H9 (cell line): ENCODE measurements around the gene PSMD10. TPM values are rescaled to one million over a fixed set of nuclear protein-coding genes. Genes with fewer than 3 reads are reported as not detected.

Experiments used
- DNase-seq: peaks from one replicate; pipeline ENCODE4 v3.0.0-alpha.2; 2017
- H2AFZ ChIP-seq: one replicate; pipeline ENCODE4 v1.6.1; 2013; ENCODE audit warnings: mild to moderate bottlenecking, low read length, control low read depth, moderate library complexity
- H2AK5ac ChIP-seq: 2 replicates; pipeline ENCODE4 v1.6.1; 2013; ENCODE audit warnings: low read length, control low read depth, mixed read lengths; ENCODE audit not compliant: insufficient read length
- H2BK120ac ChIP-seq: one replicate; pipeline ENCODE4 v1.6.1; 2013; ENCODE audit warnings: low read depth, mild to moderate bottlenecking, low read length, control low read depth, inconsistent platforms; ENCODE audit not compliant: poor library complexity, severe bottlenecking
- H2BK12ac ChIP-seq: 2 replicates; pipeline ENCODE4 v1.6.1; 2013; ENCODE audit warnings: low read length, control low read depth, mixed read lengths, low read depth; ENCODE audit not compliant: insufficient read length
- H2BK15ac ChIP-seq: 2 replicates; pipeline ENCODE4 v1.6.1; 2013; ENCODE audit warnings: low read depth, low read length, control low read depth
- H2BK20ac ChIP-seq: one replicate; pipeline ENCODE4 v1.6.1; 2013; ENCODE audit warnings: low read depth, mild to moderate bottlenecking, low read length, control low read depth, inconsistent platforms; ENCODE audit not compliant: poor library complexity, severe bottlenecking
- H2BK5ac ChIP-seq: 2 replicates; pipeline ENCODE4 v1.6.1; 2013; ENCODE audit warnings: low read length, control low read depth, mixed read lengths; ENCODE audit not compliant: insufficient read length
- H3K14ac ChIP-seq: 2 replicates; pipeline ENCODE4 v1.6.1; 2013; ENCODE audit warnings: low read length, control low read depth; ENCODE audit not compliant: insufficient read depth
- H3K18ac ChIP-seq: 2 replicates; pipeline ENCODE4 v1.6.1; 2013; ENCODE audit warnings: low read depth, mild to moderate bottlenecking, mixed read lengths, low read length, control low read depth; ENCODE audit not compliant: insufficient read length
- H3K23ac ChIP-seq: 2 replicates; pipeline ENCODE4 v1.6.1; 2013; ENCODE audit warnings: low read length, control low read depth, mixed read lengths, low read depth; ENCODE audit not compliant: insufficient read length
- H3K23me2 ChIP-seq: 2 replicates; pipeline ENCODE4 v1.6.1; 2013; ENCODE audit warnings: low read depth, mild to moderate bottlenecking, mixed read lengths, low read length, control low read depth; ENCODE audit not compliant: insufficient read length, poor library complexity, severe bottlenecking
- H3K27ac ChIP-seq: 2 replicates; pipeline ENCODE4 v1.5.1; 2013; ENCODE audit warnings: low read length, control low read depth, mixed read lengths, low read depth; ENCODE audit not compliant: insufficient read length
- H3K27me3 ChIP-seq: 2 replicates; pipeline ENCODE4 v1.6.1; 2013; ENCODE audit warnings: low read length, control low read depth, inconsistent platforms; ENCODE audit not compliant: insufficient read depth
- H3K4ac ChIP-seq: 2 replicates; pipeline ENCODE4 v1.6.1; 2013; ENCODE audit warnings: low read depth, mild to moderate bottlenecking, control low read depth, inconsistent platforms, low read length, moderate library complexity
- H3K4me1 ChIP-seq: 2 replicates; pipeline ENCODE4 v1.6.1; 2013; ENCODE audit warnings: low read length, control low read depth, inconsistent platforms; ENCODE audit not compliant: insufficient read depth
- H3K4me2 ChIP-seq: 2 replicates; pipeline ENCODE4 v1.6.1; 2013; ENCODE audit warnings: low read length, control low read depth, mixed read lengths; ENCODE audit not compliant: insufficient read length, insufficient read depth
- H3K56ac ChIP-seq: 2 replicates; pipeline ENCODE4 v1.6.1; 2013; ENCODE audit warnings: low read depth, mild to moderate bottlenecking, mixed read lengths, low read length, control low read depth; ENCODE audit not compliant: insufficient read length
- H3K79me1 ChIP-seq: 2 replicates; pipeline ENCODE4 v1.6.1; 2013; ENCODE audit warnings: low read depth, mild to moderate bottlenecking, moderate library complexity, low read length, control low read depth, inconsistent platforms; ENCODE audit not compliant: insufficient read depth, poor library complexity, severe bottlenecking
- H3K79me2 ChIP-seq: 2 replicates; pipeline ENCODE4 v1.6.1; 2013; ENCODE audit warnings: low read length, control low read depth, inconsistent platforms; ENCODE audit not compliant: insufficient read depth
- H3K9ac ChIP-seq: 2 replicates; pipeline ENCODE4 v1.6.1; 2013; ENCODE audit warnings: low read length, control low read depth, mixed read lengths; ENCODE audit not compliant: insufficient read length; ENCODE audit errors: extremely low read depth
- H3K9me3 ChIP-seq: one replicate; pipeline ENCODE4 v1.6.1; 2013; ENCODE audit warnings: low read depth, low read length, inconsistent platforms; ENCODE audit not compliant: control insufficient read depth
- H3T11ph ChIP-seq: one replicate; pipeline ENCODE4 v1.6.1; 2013; ENCODE audit warnings: mild to moderate bottlenecking, low read length, control low read depth, inconsistent platforms
- H4K20me1 ChIP-seq: one replicate; pipeline ENCODE4 v1.6.1; 2013; ENCODE audit not compliant: control insufficient read depth, insufficient read length, insufficient read depth
- H4K5ac ChIP-seq: 2 replicates; pipeline ENCODE4 v1.6.1; 2013; ENCODE audit warnings: low read depth, mild to moderate bottlenecking, mixed read lengths, low read length, control low read depth; ENCODE audit not compliant: insufficient read length
- H4K8ac ChIP-seq: replicated peaks from 2 replicates; pipeline ENCODE4 v1.6.1; 2013; ENCODE audit warnings: low read length, control low read depth, mixed read lengths, low read depth; ENCODE audit not compliant: insufficient read length
- H4K91ac ChIP-seq: 2 replicates; pipeline ENCODE4 v1.6.1; 2013; ENCODE audit warnings: low read depth, mild to moderate bottlenecking, moderate library complexity, mixed read lengths, low read length, control low read depth; ENCODE audit not compliant: insufficient read length
- H3K27ac Mint-ChIP-seq, 3 experiments: 2 replicates in 2 of 3; 3 replicates in 1 of 3; pipeline ENCODE4 v1.8.0; 2020 to 2021; ENCODE audit warnings: mixed read lengths in 3 of 3, mild to moderate bottlenecking in 1 of 3, moderate library complexity in 1 of 3
- H3K27me3 Mint-ChIP-seq: 2 replicates; pipeline ENCODE4 v1.8.0; 2021; ENCODE audit warnings: low read depth, mild to moderate bottlenecking, moderate library complexity, mixed read lengths
- H3K36me3 Mint-ChIP-seq, 3 experiments: 2 replicates in 2 of 3; 3 replicates in 1 of 3; pipeline ENCODE4 v1.8.0; 2020 to 2021; ENCODE audit warnings: low read depth in 3 of 3, mixed read lengths in 3 of 3; ENCODE audit not compliant: insufficient read depth in 1 of 3
- H3K4me1 Mint-ChIP-seq, 2 experiments: 2 replicates each; pipeline ENCODE4 v1.8.0; 2020; ENCODE audit warnings: mixed read lengths in 2 of 2
- H3K4me3 Mint-ChIP-seq, 2 experiments: 2 replicates in 1 of 2; 3 replicates in 1 of 2; pipeline ENCODE4 v1.8.0; 2020 to 2021; ENCODE audit warnings: mild to moderate bottlenecking in 2 of 2, mixed read lengths in 2 of 2, moderate library complexity in 1 of 2
- H3K9me3 Mint-ChIP-seq, 2 experiments: 2 replicates in 1 of 2; 3 replicates in 1 of 2; pipeline ENCODE4 v1.8.0; 2020; ENCODE audit warnings: mild to moderate bottlenecking in 2 of 2, mixed read lengths in 2 of 2, moderate library complexity in 1 of 2
- CTCF ChIP-seq: fragments of 200-600 bp; sonication (generic); conservative IDR thresholded peaks from 3 replicates; pipeline ENCODE4 v1.8.0; 2021; ENCODE audit warnings: antibody characterized with exemption, mild to moderate bottlenecking
- WGBS: extraction: QIAGEN DNeasy Blood & Tissue Kit; methylation state at CpG from one replicate; pipeline ENCODE4 v1.1.7; 2013; ENCODE audit warnings: missing lambda C conversion rate, low lambda C conversion rate, mixed read lengths; ENCODE audit not compliant: insufficient read length; ENCODE audit errors: extremely low coverage; 5-methylcytosine and 5-hydroxymethylcytosine counted together
- total RNA-seq: library from RNA; stranded (reverse); gene quantifications from 2 replicates; pipeline ENCODE4 v1.2.1, GENCODE V29; 2021

The PSMD10 gene
- total RNA-seq, 1 experiment from 2014 or later = 93.9 TPM

DNA sequence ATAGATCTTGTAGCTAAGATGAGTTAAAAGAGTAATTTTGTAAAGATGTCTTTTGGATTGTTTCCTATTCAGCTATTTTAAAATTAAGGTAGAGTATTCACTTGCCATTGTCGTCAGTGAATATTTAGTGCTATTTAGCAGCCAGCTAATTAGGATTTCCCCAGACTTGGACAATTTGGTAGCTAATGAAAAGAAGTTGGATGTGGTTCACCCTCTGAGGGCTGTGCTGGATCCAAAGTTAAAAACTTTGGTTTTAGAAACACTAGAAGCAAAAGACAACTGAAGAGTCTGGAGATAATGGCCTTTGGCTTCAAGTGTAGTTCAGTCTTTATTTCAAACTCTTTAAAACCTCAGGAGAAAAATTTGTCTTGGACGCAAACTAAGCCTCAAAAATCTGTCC lies 41.5 kb upstream of the PSMD10 start:
- Histone ChIP-seq H2BK12ac (no peak overlapping the region), H2BK20ac (no peak overlapping the region), H2AK5ac (no peak overlapping the region), H3K23me2 (no peaks in the 10 kb centered on the region), H4K91ac (no peak overlapping the region), H2AFZ (no peak overlapping the region), H3K79me1 (no peaks in the 10 kb centered on the region), H3K79me2 (no peaks in the 10 kb centered on the region), H3K27ac (no peak overlapping the region), H3K4ac (no peak overlapping the region), H3K23ac (no peak overlapping the region), H3K27me3 (no peaks in the 10 kb centered on the region; the same call in 1 of the 2 replicates), H4K20me1 (no peaks in the 10 kb centered on the region), H2BK120ac (no peak overlapping the region), H3K14ac (no peak overlapping the region), H3K9me3 (no peaks in the 10 kb centered on the region), H2BK15ac (no peak overlapping the region), H3K4me2 (no peak overlapping the region), H4K8ac (no peak overlapping the region), H3K18ac (no peak overlapping the region), H3T11ph (no peak overlapping the region), H2BK5ac (no peak overlapping the region), H3K56ac (no peak overlapping the region), H4K5ac (no peak overlapping the region), H3K4me1 (no peaks in the 10 kb centered on the region), H3K9ac (no peak overlapping the region)
- no peaks in the 10 kb centered on the region for H3K9me3 Mint-ChIP-seq
- DNase-seq = no peak
- no peak overlapping the region for H3K4me3 Mint-ChIP-seq
- peaks cover 5 to 7% of the 10 kb centered on the region in 2 experiments for H3K4me1 Mint-ChIP-seq
- H3K36me3 Mint-ChIP-seq = no peaks in the 10 kb centered on the region; a peak in 2 of 7 replicates
- no CpG with 5 or more reads among the region's 2 CpGs for WGBS
- H3K27me3 Mint-ChIP-seq = no peaks in the 10 kb centered on the region; the same call in 1 of the 2 replicates
- TF ChIP-seq CTCF = no peak
- H3K27ac Mint-ChIP-seq = no peak overlapping the region
